ENCODE data around the gene PABPC1L. TPM values are rescaled to one million over a fixed set of nuclear protein-coding genes. Genes with fewer than 3 reads are reported as not detected.

Gene PABPC1L
- total and polyA plus RNA-seq, 2 of the 13 experiments (the other 11 are each of a cell fraction or from before 2014, with no cell fraction given), result 30.8 to 252 TPM

- TF ChIP-seq ZNF124 (CRISPR knock-in tag; IDR thresholded peaks at IDR 0.05), result peak; percentile 86; the same call in 1 of the 2 replicates
- no peak for TF ChIP-seq ONECUT2 (CRISPR knock-in tag; IDR thresholded peaks at IDR 0.05)
- TF ChIP-seq BCL3 (CRISPR knock-in tag; IDR thresholded peaks at IDR 0.05), result 0 out of 2 replicates have a peak, but pooled peaks have one; percentile 31
- no peak for TF ChIP-seq HNRNPK (IDR thresholded peaks at IDR 0.05; ENCODE audit: low read depth, low read length, poor library complexity, severe bottlenecking)
- no peak for TF ChIP-seq MAFG (CRISPR knock-in tag; IDR thresholded peaks at IDR 0.05)
- no peak for TF ChIP-seq SRY (CRISPR knock-in tag; IDR thresholded peaks at IDR 0.05)
- TF ChIP-seq TRIM22 (IDR thresholded peaks at IDR 0.05), result no peak
- no peak for TF ChIP-seq MAX (IDR thresholded peaks at IDR 0.05)
- peak; percentile 81 for TF ChIP-seq ZNF770 (CRISPR knock-in tag; IDR thresholded peaks at IDR 0.05)
- TF ChIP-seq ZNF710 (CRISPR knock-in tag; IDR thresholded peaks at IDR 0.05; ENCODE audit: borderline replicate concordance), result no peak
- no peak for TF ChIP-seq ZNF775 (CRISPR knock-in tag; IDR thresholded peaks at IDR 0.05; ENCODE audit: borderline replicate concordance)
- no peak for TF ChIP-seq JUND (CRISPR knock-in tag; IDR thresholded peaks at IDR 0.05)
- peak; percentile 60; the same call in 1 of the 2 replicates for TF ChIP-seq FOXP1 (IDR thresholded peaks at IDR 0.05)
- peak; percentile 24 for TF ChIP-seq FOXP1 (CRISPR knock-in tag; IDR thresholded peaks at IDR 0.05)
- TF ChIP-seq SETDB1 (CRISPR knock-in tag; IDR thresholded peaks at IDR 0.05; ENCODE audit: borderline replicate concordance), result no peak
- TF ChIP-seq U2AF1 (optimal IDR thresholded peaks at IDR 0.05; ENCODE audit: low read depth, low read length), result peak; percentile 67
- TF ChIP-seq BCLAF1 (IDR thresholded peaks at IDR 0.05), result no peak
- TF ChIP-seq ZNF543 (CRISPR knock-in tag; IDR thresholded peaks at IDR 0.05), result no peak
Measured at GRCh38 chr20:44911264-44911921, 1.5 kb downstream of the PABPC1L start (continued).

Data from HepG2 (cell line).